Vagina (tissue), 2 donors: ENCODE data around the gene RRP36. TPM values are rescaled to one million over a fixed set of nuclear protein-coding genes. Genes with fewer than 3 reads are reported as not detected.
A peak's percentile ranks its signal among the peaks of the same experiment; 100 is the strongest.

Source experiments
- DNase-seq, 2 donors: peaks; one replicate each; pipeline ENCODE4 v3.0.0-alpha.2; 2017; ENCODE audit errors: extremely low spot score in 2 of 2
- H3K27ac ChIP-seq: fragments of 200-600 bp; sonication (generic); one replicate; pipeline ENCODE4 v1.5.1; 2019
- H3K27me3 ChIP-seq: fragments of 200-600 bp; sonication (generic); one replicate; pipeline ENCODE4 v1.5.1; 2019
- H3K36me3 ChIP-seq, 2 donors: fragments of 200-600 bp; sonication (generic); one replicate each; pipeline ENCODE4 v1.5.1; 2017 to 2019
- H3K4me1 ChIP-seq: fragments of 200-600 bp; sonication (generic); one replicate; pipeline ENCODE4 v1.5.1; 2019
- H3K4me3 ChIP-seq, 2 donors: fragments of 200-600 bp; sonication (generic); 1 replicate in 1 of 2; 2 replicates in 1 of 2; pipeline ENCODE4 v1.5.1; 2016 to 2019
- H3K9me3 ChIP-seq: fragments of 200-600 bp; sonication (generic); one replicate; pipeline ENCODE4 v1.5.1; 2019
- CTCF ChIP-seq, 3 experiments: fragments of 450-650 bp in 2 of 3; fragments of 200-600 bp in 1 of 3; sonication (generic) in 1 of 3; IDR thresholded peaks; one replicate each; pipeline ENCODE4 v1.5.1; 2017 to 2019; ENCODE audit warnings: antibody characterized with exemption in 3 of 3, mild to moderate bottlenecking in 2 of 3, moderate library complexity in 2 of 3
- POLR2A ChIP-seq, 2 donors: fragments of 450-650 bp; IDR thresholded peaks; one replicate each; pipeline ENCODE4 v1.6.1; 2017; ENCODE audit warnings: antibody characterized with exemption in 2 of 2, mild to moderate bottlenecking in 2 of 2, moderate library complexity in 2 of 2
- POLR2AphosphoS5 ChIP-seq, 2 donors: sonication (generic); formaldehyde crosslinking; IDR thresholded peaks; one replicate each; pipeline ENCODE4 v1.9.0; 2017; ENCODE audit warnings: antibody characterized with exemption in 2 of 2, mild to moderate bottlenecking in 2 of 2, low read depth in 1 of 2; ENCODE audit not compliant: insufficient read depth in 1 of 2
- intact Hi-C: fragments of 100-400 bp; cut with DNase I; formaldehyde crosslinking; loops from one replicate; pipeline ENCODE4 v1.15.1; 2023
- total RNA-seq: library from RNA; depleted of rRNA; stranded (reverse); fragments of >200 nt; gene quantifications from one replicate; pipeline ENCODE4 v1.2.3, GENCODE V29; 2016

Gene RRP36
- total RNA-seq, 1 donor from 2014 or later: 36.6 TPM

- intact Hi-C loops: loop anchor here (10.0 kb wide), 1 partner anchor 109 kb away; no protein-coding TSS in a partner anchor
- peak; percentile 100 for DNase-seq
- Histone ChIP-seq H3K4me1 (peaks cover 52% of the 10 kb centered on the region), H3K9me3 (no peaks in the 10 kb centered on the region), H3K27ac (peak within 1 kb of the TSS; percentile 87), H3K27me3 (no peaks in the 10 kb centered on the region), H3K36me3 (peaks cover 0 to 43% of the 10 kb centered on the region in 2 donors), H3K4me3 (peak within 1 kb of the TSS; percentile 85 to 88)
- TF ChIP-seq POLR2A (IDR thresholded peaks at IDR 0.05) (no peak), POLR2AphosphoS5 (IDR thresholded peaks at IDR 0.05; ENCODE audit: insufficient read depth in 1 of 2, low read depth in 1 of 2) (peak; percentile 85 to 99), CTCF (IDR thresholded peaks at IDR 0.05) (no peak)
These were observed 7.5 kb upstream of the RRP36 start, which contains the start of the genes KLHDC3 and MEA1 for GRCh38 chr6:43013843-43014433. Gene KLHDC3, plus strand, starts transcription at chr6:43014249. Its CDS starts 2,944 bp downstream, at chr6:43017193. Gene MEA1, minus strand, starts transcription at chr6:43013946. Its CDS starts 133 bp downstream, at chr6:43013813.

- Histone ChIP-seq H3K27ac (peak overlapping the region; percentile 87), H3K4me3 (peak overlapping the region; percentile 85 to 88), H3K36me3 (peaks cover 0 to 41% of the 10 kb centered on the region in 2 donors), H3K4me1 (peaks cover 52% of the 10 kb centered on the region), H3K27me3 (no peaks in the 10 kb centered on the region), H3K9me3 (no peaks in the 10 kb centered on the region)
- no peak for TF ChIP-seq POLR2A (IDR thresholded peaks at IDR 0.05)
- no peak for TF ChIP-seq CTCF (IDR thresholded peaks at IDR 0.05)
- no peak for TF ChIP-seq POLR2AphosphoS5 (IDR thresholded peaks at IDR 0.05; ENCODE audit: insufficient read depth in 1 of 2, low read depth in 1 of 2)
- intact Hi-C loops: loop anchor here (10.0 kb wide), 1 partner anchor 110 kb away; no protein-coding TSS in a partner anchor
- no peak for DNase-seq
These were observed 7.0 kb upstream of the RRP36 start for GRCh38 chr6:43014434-43014909.

DNA sequence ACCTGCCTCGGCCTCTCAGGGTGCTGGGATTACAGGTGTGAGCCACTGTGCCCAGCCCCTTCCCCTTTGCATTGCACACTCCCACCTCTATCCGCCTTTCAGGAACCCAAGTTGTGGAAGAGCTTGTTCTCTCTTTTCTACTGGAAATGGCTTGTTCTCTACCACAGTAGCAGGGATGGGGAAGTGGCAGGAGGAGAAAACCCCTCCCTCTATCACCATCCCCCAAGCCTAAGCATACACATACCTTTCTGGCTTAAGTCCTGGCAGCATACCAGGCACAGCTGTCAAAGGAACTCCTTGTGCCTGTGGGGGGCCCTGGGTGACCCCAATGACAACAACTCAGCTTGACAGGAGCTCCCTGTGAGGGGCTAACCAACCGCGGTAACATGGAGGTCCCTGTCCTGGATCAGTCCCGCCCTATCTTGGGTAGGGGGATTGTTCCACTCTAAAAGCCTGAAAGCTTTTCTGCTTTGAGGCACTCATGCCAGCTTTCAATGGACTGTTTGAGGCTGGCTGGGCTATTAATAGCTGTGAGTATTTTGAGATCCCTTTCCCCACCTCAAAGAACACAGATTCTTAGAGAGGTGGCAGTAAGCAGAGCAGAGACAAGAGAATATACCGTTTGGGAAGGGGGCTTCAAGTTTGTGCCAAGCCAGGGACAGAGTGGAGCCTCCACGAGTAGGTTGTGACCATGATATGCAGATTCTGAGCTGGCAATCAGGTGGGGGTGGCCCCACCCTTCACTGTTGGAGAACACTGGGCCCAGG is 5.1 kb upstream of the RRP36 start:
- TF ChIP-seq CTCF (IDR thresholded peaks at IDR 0.05) (no peak), POLR2A (IDR thresholded peaks at IDR 0.05) (no peak), POLR2AphosphoS5 (IDR thresholded peaks at IDR 0.05; ENCODE audit: insufficient read depth in 1 of 2, low read depth in 1 of 2) (no peak)
- no peaks in the 10 kb centered on the region for H3K27me3 ChIP-seq
- no peak for DNase-seq
- no peaks in the 10 kb centered on the region for H3K9me3 ChIP-seq
- peak overlapping the region; percentile 16 for H3K27ac ChIP-seq
- H3K4me1 ChIP-seq: peaks cover 60% of the 10 kb centered on the region
- H3K4me3 ChIP-seq: no peak overlapping the region
- H3K36me3 ChIP-seq: peaks cover 0 to 24% of the 10 kb centered on the region in 2 donors
- intact Hi-C loops: loop anchor here (10.0 kb wide), 1 partner anchor 112 kb away; no protein-coding TSS in a partner anchor

DNA sequence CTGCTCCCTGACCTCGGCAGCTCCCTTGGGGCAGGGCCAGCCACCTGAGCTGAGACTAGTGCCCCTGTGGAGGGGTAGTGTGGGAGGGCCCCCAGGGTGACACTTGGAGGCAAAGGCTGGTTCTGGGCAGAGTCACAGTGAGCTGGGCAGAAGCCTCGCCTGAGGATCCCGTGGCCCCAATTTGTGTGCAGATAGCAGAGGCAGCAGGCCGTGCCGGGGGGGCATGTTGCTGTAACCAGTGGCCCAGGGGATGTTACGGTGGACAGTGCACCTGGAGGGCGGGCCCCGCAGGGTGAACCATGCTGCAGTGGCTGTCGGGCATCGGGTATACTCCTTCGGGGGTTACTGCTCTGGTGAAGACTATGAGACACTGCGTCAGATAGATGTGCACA is 4.5 kb upstream of the RRP36 start:
- no peaks in the 10 kb centered on the region for H3K9me3 ChIP-seq
- peaks cover 0 to 19% of the 10 kb centered on the region in 2 donors for H3K36me3 ChIP-seq
- intact Hi-C loops: loop anchor here (10.0 kb wide), 1 partner anchor 112 kb away; no protein-coding TSS in a partner anchor
- H3K4me1 ChIP-seq: peaks cover 60% of the 10 kb centered on the region
- H3K4me3 ChIP-seq: no peak overlapping the region
- TF ChIP-seq POLR2A (IDR thresholded peaks at IDR 0.05) (no peak), POLR2AphosphoS5 (IDR thresholded peaks at IDR 0.05; ENCODE audit: insufficient read depth in 1 of 2, low read depth in 1 of 2) (no peak), CTCF (IDR thresholded peaks at IDR 0.05) (no peak)
- H3K27ac ChIP-seq: peak overlapping the region; percentile 16
- no peaks in the 10 kb centered on the region for H3K27me3 ChIP-seq
- no peak for DNase-seq
